SK-N-MC (cell line): ENCODE results near the gene APBA1.

Source experiments
- EZH2 ChIP-seq: fragments of 200-600 bp; sonication (generic); IDR thresholded peaks from one replicate; pipeline ENCODE4 v1.6.1; 2017; ENCODE audit warnings: antibody characterized with exemption
- FOXP2 ChIP-seq: optimal IDR thresholded peaks from 2 replicates; pipeline ENCODE3; 2011; ENCODE audit warnings: mild to moderate bottlenecking, moderate library complexity; ENCODE audit not compliant: insufficient read depth; ENCODE audit errors: extremely low read length, control extremely low read depth
- POLR2AphosphoS5 ChIP-seq: IDR thresholded peaks from 2 replicates; pipeline ENCODE4 v1.6.1; 2012; ENCODE audit warnings: mild to moderate bottlenecking, low read depth, low read length, borderline replicate concordance

- TF ChIP-seq POLR2AphosphoS5: no peak
- TF ChIP-seq EZH2: no peak
- no peak for TF ChIP-seq FOXP2
These were observed 178.0 kb downstream of the APBA1 start for GRCh38 chr9:69494208-69494607.
